Activated T-helper 2 cell treated with anti-CD3 and anti-CD28 coated beads, Interferon-gamma antibody, Interleukin-2, Interleukin-4, amounts not matched to agents 10 μg/mL and 5 μg/mL and 100 μg/mL, durations not matched to agents 14 hours and 24 hours and 36 hours (primary cell): ENCODE data around the gene ZNF791. TPM values are rescaled to one million over a fixed set of nuclear protein-coding genes. Genes with fewer than 3 reads are reported as not detected.

Experiments
- DNase-seq: peaks from one replicate; pipeline ENCODE4 v3.0.0; 2021; ENCODE audit warnings: low spot score
- H3K27ac Mint-ChIP-seq: one replicate; pipeline ENCODE4 v1.8.0; 2021; ENCODE audit warnings: mixed read lengths
- H3K27me3 Mint-ChIP-seq: one replicate; pipeline ENCODE4 v1.8.0; 2021; ENCODE audit warnings: low read depth, mixed read lengths
- H3K36me3 Mint-ChIP-seq: one replicate; pipeline ENCODE4 v1.8.0; 2021; ENCODE audit warnings: low read depth, mixed read lengths
- H3K4me1 Mint-ChIP-seq: one replicate; pipeline ENCODE4 v1.8.0; 2021; ENCODE audit warnings: low read depth, mixed read lengths
- H3K4me3 Mint-ChIP-seq: one replicate; pipeline ENCODE4 v1.8.0; 2021; ENCODE audit warnings: low read depth, mild to moderate bottlenecking, moderate library complexity, mixed read lengths
- H3K9me3 Mint-ChIP-seq: one replicate; pipeline ENCODE4 v1.8.0; 2021; ENCODE audit warnings: mixed read lengths
- intact Hi-C: fragments of 100-400 bp; cut with micrococcal nuclease; formaldehyde crosslinking; loops from one replicate; pipeline ENCODE4 v1.15.1; 2023
- total RNA-seq: library from RNA; stranded (reverse); gene quantifications from 2 replicates; pipeline ENCODE4 v1.2.3, GENCODE V29; 2022

ZNF791 gene
- total RNA-seq, 1 donor from 2014 or later: 22.5 TPM

DNA sequence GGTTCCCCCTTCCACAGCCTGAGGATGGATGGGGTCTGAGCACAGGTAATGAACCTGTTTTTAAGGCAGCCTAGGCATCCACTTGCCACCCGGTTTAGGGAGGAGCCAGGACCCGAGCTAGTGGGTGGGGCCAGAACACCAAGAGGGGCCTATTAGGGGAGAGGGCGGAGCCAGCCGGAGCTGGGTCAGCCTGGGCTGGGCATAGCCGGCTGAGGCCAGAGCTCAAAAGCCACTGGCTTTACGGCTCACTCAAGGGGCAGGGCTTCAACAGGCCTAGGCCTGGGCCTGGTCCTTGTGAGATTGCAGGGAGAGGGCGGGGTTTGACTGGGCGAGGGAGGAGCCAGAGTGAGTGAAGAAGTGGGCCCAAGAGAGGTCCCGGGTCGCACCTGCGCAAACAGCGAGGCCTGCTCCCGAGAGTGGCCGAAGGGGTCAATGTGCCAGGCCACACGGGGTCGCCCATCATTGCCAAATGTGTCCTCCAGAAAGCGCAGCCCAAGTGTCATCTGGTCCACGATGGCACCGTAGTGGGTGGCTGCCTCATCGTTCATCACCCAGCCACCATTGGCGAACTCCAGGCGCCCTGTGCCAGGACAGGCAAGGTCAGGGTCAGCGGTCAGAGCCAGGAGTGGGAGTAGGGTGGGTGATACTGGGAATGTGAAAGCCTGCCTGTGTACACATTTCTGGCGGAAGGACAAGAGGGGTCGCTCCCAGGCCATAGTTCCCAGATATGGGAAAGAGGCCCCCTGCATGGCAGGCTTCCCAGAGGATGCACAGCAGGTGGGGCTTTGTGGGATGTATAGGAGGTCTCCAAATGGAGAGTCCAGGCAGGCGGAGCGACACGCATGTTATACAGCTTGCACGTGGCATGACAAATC is 53.9 kb downstream of the ZNF791 start:
- intact Hi-C loops: loop anchor here (2.0 kb wide), 1 partner anchor 62 kb away; no protein-coding TSS in a partner anchor
- Mint-ChIP-seq H3K4me3 (peak overlapping the region; percentile 93), H3K9me3 (no peaks in the 10 kb centered on the region), H3K36me3 (peaks cover 50% of the 10 kb centered on the region), H3K4me1 (peaks cover 31% of the 10 kb centered on the region), H3K27me3 (no peaks in the 10 kb centered on the region), H3K27ac (peak overlapping the region; percentile 91)
- DNase-seq: no peak

DNA sequence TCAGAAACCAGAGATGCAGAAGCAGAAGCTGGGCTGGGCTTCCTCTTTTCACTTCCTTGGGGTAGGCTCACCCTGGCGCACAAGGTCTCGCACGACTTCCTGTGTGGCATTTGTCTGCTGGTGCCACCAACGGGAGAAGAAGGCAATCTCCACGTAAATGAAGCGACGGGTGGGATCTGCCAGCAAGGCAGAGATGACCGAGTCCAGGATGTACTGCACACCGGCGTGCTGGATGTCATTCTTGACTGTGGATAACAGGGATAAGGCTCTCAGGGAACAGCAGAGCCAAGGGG is 54.5 kb downstream of the ZNF791 start:
- peak overlapping the region; percentile 93 for H3K4me3 Mint-ChIP-seq
- H3K27ac Mint-ChIP-seq: peak overlapping the region; percentile 91
- intact Hi-C loops: loop anchor here (2.0 kb wide), 1 partner anchor 62 kb away; no protein-coding TSS in a partner anchor
- peaks cover 44% of the 10 kb centered on the region for H3K36me3 Mint-ChIP-seq
- peak; percentile 47 for DNase-seq
- no peaks in the 10 kb centered on the region for H3K27me3 Mint-ChIP-seq
- H3K4me1 Mint-ChIP-seq: peaks cover 31% of the 10 kb centered on the region
- H3K9me3 Mint-ChIP-seq: no peaks in the 10 kb centered on the region

DNA sequence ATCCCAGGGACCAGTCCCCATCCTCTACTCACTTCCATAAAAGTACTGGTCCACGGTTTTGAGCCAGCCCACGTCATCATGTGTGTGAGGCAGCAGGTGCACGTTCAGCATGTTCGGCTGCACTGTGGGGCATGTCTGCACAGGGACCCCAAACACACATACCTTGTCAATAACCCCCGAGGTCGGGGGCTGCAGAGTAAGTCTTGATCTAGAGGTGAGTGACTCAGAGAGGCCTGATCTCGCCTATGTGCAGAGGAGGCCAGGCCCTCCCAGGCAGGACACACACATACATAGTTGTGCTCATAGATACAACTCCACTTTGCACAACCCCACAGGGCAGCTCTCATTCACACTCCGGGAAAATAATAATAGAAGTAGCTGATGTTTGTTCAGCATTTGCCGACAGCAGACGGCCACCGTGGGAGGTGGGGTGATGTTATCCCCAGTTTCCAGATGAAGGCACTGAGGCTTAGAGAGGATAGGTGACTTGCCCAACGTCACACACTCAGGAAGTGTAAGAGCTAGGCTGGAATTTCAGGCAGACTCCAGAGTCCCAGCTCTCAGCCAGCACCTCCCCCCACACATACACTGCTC is 55.0 kb downstream of the ZNF791 start:
- Mint-ChIP-seq H3K4me3 (peak overlapping the region; percentile 93), H3K9me3 (no peaks in the 10 kb centered on the region), H3K27ac (peak overlapping the region; percentile 91), H3K4me1 (peaks cover 37% of the 10 kb centered on the region), H3K36me3 (peaks cover 42% of the 10 kb centered on the region), H3K27me3 (no peaks in the 10 kb centered on the region)
- DNase-seq: no peak
- intact Hi-C loops: loop anchor here (1.0 to 2.0 kb wide), 2 partner anchors 54 to 63 kb away; no protein-coding TSS in a partner anchor

DNA sequence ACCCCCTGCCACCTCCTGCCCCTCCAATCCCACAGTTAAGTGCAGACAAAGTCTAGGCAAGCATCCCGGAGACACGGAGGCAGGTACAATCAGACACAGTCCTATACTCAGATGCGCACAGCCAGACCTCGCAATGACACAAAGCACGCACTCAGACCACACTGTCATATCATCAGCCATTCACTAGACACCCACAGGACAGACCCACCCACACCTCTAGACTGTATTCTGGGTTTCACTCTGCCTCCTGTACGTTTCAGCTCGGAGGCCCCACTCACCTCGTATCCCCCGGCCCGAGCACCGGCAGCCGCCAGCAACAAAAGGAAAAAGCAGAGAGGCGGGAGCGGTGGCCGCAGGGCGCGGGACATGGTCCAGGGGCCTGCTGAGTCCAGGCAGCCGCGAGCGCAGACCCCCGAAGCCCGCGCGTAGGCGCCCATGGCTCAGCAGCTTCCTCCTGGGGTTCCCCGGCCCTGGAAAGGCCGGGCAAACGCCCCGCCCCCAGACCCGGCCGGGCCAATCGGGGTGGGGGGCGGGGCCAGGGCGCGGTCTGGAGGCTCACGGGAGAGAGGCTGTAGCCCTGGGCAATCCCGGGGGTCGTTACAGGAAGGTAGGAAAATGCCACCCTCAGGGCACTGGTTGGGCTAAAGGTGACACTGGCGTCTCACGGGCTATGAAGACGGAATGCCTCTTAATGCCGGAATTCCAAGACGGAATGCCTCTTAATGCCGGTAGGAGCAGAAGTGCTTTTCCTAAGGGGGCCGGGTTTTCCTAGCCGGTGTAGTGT is 55.7 kb downstream of the ZNF791 start, which contains the start of the genes MAN2B1 and WDR83:
MAN2B1 (minus strand) TSS at position 478 of the 784 bp plus-strand sequence; CDS start at position 437, 41 bp downstream.
WDR83 (plus strand) TSS at position 543 of the 784 bp plus-strand sequence. CDS start 2,984 bp downstream, outside the sequence.
- Mint-ChIP-seq H3K36me3 (peaks cover 37% of the 10 kb centered on the region), H3K4me1 (peaks cover 37% of the 10 kb centered on the region)

GRCh38 chr19:12667731-12668302 is 57.1 kb downstream of the ZNF791 start:
- Mint-ChIP-seq H3K4me1 (peaks cover 40% of the 10 kb centered on the region), H3K27me3 (no peaks in the 10 kb centered on the region), H3K36me3 (peaks cover 46% of the 10 kb centered on the region), H3K9me3 (no peaks in the 10 kb centered on the region), H3K4me3 (peak overlapping the region; percentile 93), H3K27ac (peak overlapping the region; percentile 5)
- no peak for DNase-seq
- intact Hi-C loops: no loop called here

More for the DNA sequence above, 55.7 kb downstream of the ZNF791 start, which contains the start of the genes MAN2B1 and WDR83:
- H3K27ac Mint-ChIP-seq: peak within 1 kb of the TSS; percentile 91
- H3K9me3 Mint-ChIP-seq: no peaks in the 10 kb centered on the region
- intact Hi-C loops: loop anchor here (1.0 kb wide), 1 partner anchor 55 kb away; no protein-coding TSS in a partner anchor
- peak within 1 kb of the TSS; percentile 93 for H3K4me3 Mint-ChIP-seq
- H3K27me3 Mint-ChIP-seq: no peaks in the 10 kb centered on the region
- DNase-seq: peak; percentile 73

DNA sequence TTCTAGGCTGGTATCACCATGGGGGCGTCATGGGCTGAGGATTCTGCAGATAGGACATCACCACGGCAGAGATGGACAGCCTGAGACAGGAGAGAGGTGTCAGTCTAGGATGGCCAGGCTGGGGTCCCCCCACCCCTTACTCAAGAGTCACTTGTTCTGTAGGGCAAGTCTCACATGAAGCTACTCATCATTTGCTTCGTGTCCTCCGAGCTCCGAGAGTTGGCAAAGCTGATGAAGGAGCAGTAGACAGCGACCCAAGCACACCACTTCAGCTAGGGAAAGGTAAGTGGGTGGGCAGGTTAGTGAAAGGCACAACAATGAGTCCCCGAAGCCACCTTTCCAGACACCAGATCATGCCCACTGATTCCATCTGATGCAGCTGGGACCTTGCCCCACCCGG is 57.6 kb downstream of the ZNF791 start:
- Mint-ChIP-seq H3K9me3 (no peaks in the 10 kb centered on the region), H3K4me1 (peaks cover 40% of the 10 kb centered on the region)

GRCh38 chr19:12668932-12669269 is 58.2 kb downstream of the ZNF791 start:
- peaks cover 40% of the 10 kb centered on the region for H3K4me1 Mint-ChIP-seq
- peak overlapping the region; percentile 100 for H3K27ac Mint-ChIP-seq

More for the DNA sequence above, 57.6 kb downstream of the ZNF791 start:
- no peaks in the 10 kb centered on the region for H3K27me3 Mint-ChIP-seq
- intact Hi-C loops: no loop called here
- peaks cover 43% of the 10 kb centered on the region for H3K36me3 Mint-ChIP-seq
- peak overlapping the region; percentile 93 for H3K4me3 Mint-ChIP-seq
- peak overlapping the region; percentile 100 for H3K27ac Mint-ChIP-seq
- DNase-seq: no peak

DNA sequence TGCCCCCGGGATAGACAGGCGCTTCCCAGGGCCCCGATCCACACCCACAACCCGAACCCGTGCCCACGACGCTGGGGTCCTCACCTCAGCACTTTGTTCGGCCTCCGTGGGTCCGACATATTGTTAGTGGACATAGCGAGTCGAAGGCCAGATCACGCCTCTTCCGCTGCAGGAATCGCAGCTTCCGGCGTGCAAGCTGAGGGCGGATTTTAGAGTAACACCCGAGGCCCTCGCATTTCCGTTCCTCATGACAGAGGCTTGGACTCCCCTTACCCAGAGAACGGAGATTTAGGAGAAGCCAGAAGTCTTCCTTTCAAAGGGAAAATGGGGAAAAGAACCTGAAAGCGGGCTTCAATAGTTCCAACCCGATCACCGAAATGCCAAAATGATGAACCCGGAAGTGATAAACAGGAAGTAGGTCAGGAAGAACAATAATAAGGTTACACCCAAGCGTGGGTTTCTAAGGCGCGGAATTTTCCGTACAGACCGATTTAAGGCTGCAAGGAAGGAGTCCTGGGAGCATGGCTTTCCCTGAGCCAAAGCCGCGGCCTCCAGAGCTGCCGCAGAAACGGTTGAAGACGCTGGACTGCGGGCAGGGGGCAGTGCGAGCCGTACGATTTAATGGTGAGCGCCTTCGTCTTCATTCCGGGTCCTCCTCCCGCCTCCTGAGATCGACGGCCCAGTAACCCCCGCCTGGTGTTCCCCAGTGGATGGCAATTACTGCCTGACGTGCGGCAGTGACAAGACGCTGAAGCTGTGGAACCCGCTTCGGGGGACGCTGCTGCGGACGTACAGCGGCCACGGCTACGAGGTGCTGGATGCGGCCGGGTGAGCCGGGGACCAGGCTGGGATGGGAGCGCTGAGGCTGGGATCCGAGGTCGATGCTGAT is 58.8 kb downstream of the ZNF791 start:
- Mint-ChIP-seq H3K4me1 (peaks cover 38% of the 10 kb centered on the region), H3K27ac (peak overlapping the region; percentile 100), H3K4me3 (peak overlapping the region; percentile 93), H3K9me3 (no peaks in the 10 kb centered on the region), H3K36me3 (peaks cover 43% of the 10 kb centered on the region), H3K27me3 (no peaks in the 10 kb centered on the region)
- peak; percentile 71 for DNase-seq
- intact Hi-C loops: loop anchor here (1.0 kb wide), 4 partner anchors 12 to 118 kb away; partner anchors contain the start of genes DHPS, ZNF490, ZNF564 and ZNF791

More at GRCh38 chr19:12668932-12669269, 58.2 kb downstream of the ZNF791 start:
- Mint-ChIP-seq H3K36me3 (peaks cover 43% of the 10 kb centered on the region), H3K27me3 (no peaks in the 10 kb centered on the region), H3K9me3 (no peaks in the 10 kb centered on the region), H3K4me3 (peak overlapping the region; percentile 93)
- intact Hi-C loops: loop anchor here (1.0 kb wide), 4 partner anchors 12 to 118 kb away; partner anchors contain the start of genes DHPS, ZNF490, ZNF564 and ZNF791
- peak; percentile 65 for DNase-seq

GRCh38 chr19:12670159-12670928 is 59.6 kb downstream of the ZNF791 start:
- Mint-ChIP-seq H3K4me3 (peak overlapping the region; percentile 93), H3K9me3 (no peaks in the 10 kb centered on the region), H3K27ac (peak overlapping the region; percentile 100), H3K36me3 (peaks cover 47% of the 10 kb centered on the region), H3K4me1 (peaks cover 31% of the 10 kb centered on the region), H3K27me3 (no peaks in the 10 kb centered on the region)
- no peak for DNase-seq
- intact Hi-C loops: no loop called here

DNA sequence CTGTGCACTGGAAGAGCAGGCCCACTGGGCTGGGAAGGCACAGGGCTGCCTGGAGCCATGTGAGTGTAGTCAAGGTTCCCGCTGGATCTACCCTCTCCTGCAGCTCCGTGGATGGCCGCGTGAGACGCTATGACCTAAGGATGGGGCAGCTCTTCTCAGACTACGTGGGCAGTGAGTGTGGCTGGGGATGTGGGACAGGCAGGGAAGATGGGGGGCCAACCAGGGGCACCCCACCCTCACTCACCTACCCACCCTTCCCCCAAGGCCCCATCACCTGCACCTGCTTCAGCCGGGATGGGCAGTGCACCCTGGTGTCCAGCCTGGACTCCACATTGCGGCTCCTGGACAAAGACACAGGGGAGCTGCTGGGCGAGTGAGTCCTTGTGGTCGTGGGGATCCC is 62.0 kb downstream of the ZNF791 start:
- Mint-ChIP-seq H3K9me3 (no peaks in the 10 kb centered on the region), H3K36me3 (peaks cover 63% of the 10 kb centered on the region), H3K27me3 (no peaks in the 10 kb centered on the region), H3K27ac (no peak overlapping the region), H3K4me3 (no peak overlapping the region), H3K4me1 (peaks cover 19% of the 10 kb centered on the region)
- intact Hi-C loops: loop anchor here (1.0 kb wide), 1 partner anchor 108 kb away; no protein-coding TSS in a partner anchor
- no peak for DNase-seq

DNA sequence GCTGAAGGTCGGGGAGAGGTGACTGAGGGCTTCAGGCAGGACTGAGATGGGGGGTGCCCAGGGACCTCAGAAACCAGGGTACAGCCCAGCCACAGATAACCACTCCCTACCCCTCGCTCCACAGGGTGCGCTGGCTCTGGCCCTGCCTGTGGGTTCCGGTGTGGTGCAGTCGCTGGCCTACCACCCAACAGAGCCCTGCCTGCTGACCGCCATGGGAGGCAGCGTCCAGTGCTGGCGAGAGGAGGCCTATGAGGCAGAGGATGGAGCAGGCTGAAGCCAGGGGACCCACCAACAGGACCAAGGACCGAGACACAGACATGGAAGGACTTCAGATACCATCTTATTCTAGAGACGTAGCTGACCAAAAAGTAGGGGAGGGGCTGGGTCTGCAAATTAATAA is 64.7 kb downstream of the ZNF791 start:
- Mint-ChIP-seq H3K27ac (no peak overlapping the region), H3K4me1 (peaks cover 11% of the 10 kb centered on the region), H3K36me3 (peaks cover 75% of the 10 kb centered on the region), H3K27me3 (no peaks in the 10 kb centered on the region), H3K9me3 (no peaks in the 10 kb centered on the region), H3K4me3 (no peak overlapping the region)
- intact Hi-C loops: no loop called here
- DNase-seq: no peak
